Panc1 (cell line): Measurements from ENCODE around the gene TERT. TPM values are rescaled to one million over a fixed set of nuclear protein-coding genes. Genes with fewer than 3 reads are reported as not detected.

ENCODE experiments used
- ATAC-seq: fragments of 200-7000 bp; cut with Tn5 transposase; 2 replicates; pipeline ENCODE4 v1.9.1; 2020; ENCODE audit warnings: mild to moderate bottlenecking, moderate library complexity
- Bru-seq: library from RNA; stranded (reverse); fragments of 400-500 nt; gene quantifications from one replicate; lab custom pipeline; 2021; lab: Mats Ljungman, UMichigan
- BruChase-seq, 2 experiments: library from RNA; stranded (reverse); fragments of 400-500 nt; gene quantifications; one replicate each; lab custom pipeline; 2021; lab: Mats Ljungman, UMichigan
- BruUV-seq: library from RNA; stranded (reverse); fragments of 400-500 nt; replicated peaks from 2 replicates; lab custom pipeline; 2021; lab: Mats Ljungman, UMichigan
- CTCF ChIA-PET: fragments of 300-600 bp; sonication (Branson Sonifier 250); formaldehyde crosslinking; loops from one replicate; lab custom pipeline; 2022; ENCODE audit warnings: antibody characterized with exemption; lab: Charles Lee
- POLR2A ChIA-PET: fragments of 300-600 bp; sonication (Branson Sonifier 250); formaldehyde crosslinking; loops from one replicate; lab custom pipeline; 2022; ENCODE audit warnings: antibody characterized with exemption; lab: Charles Lee
- DNase-seq: peaks from one replicate; pipeline ENCODE4 v3.0.0-alpha.2; 2010; ENCODE audit warnings: low read depth, low spot score
- H3K27ac ChIP-seq: 2 replicates; pipeline ENCODE4 v1.5.1; 2011; ENCODE audit warnings: mild to moderate bottlenecking, low read length, inconsistent platforms
- H3K27me3 ChIP-seq: fragments of 200-500 bp; sonication (Bioruptor generic); 2 replicates; pipeline ENCODE4 v1.6.0; 2014; ENCODE audit warnings: low read length, inconsistent platforms; ENCODE audit not compliant: control insufficient read depth, insufficient read depth
- H3K36me3 ChIP-seq: fragments of 200-500 bp; sonication (Bioruptor generic); 2 replicates; pipeline ENCODE4 v1.5.1; 2014; ENCODE audit warnings: inconsistent platforms, mild to moderate bottlenecking, low read length, moderate library complexity; ENCODE audit not compliant: control insufficient read depth, insufficient read depth
- H3K4me1 ChIP-seq: 2 replicates; pipeline ENCODE4 v1.5.1; 2011; ENCODE audit warnings: inconsistent platforms, mild to moderate bottlenecking, low read length, moderate library complexity; ENCODE audit not compliant: control insufficient read depth, insufficient read depth
- H3K4me3 ChIP-seq, 2 experiments: 2 replicates each; pipeline ENCODE4 v1.5.1; 2011 to 2012; ENCODE audit warnings: low read depth in 2 of 2, low read length in 2 of 2, mild to moderate bottlenecking in 2 of 2, inconsistent platforms in 1 of 2, moderate library complexity in 1 of 2
- H3K9me3 ChIP-seq: fragments of 200-500 bp; sonication (Bioruptor generic); 2 replicates; pipeline ENCODE4 v1.5.1; 2014; ENCODE audit warnings: low read depth, mild to moderate bottlenecking, inconsistent platforms, low read length, moderate library complexity; ENCODE audit not compliant: control insufficient read depth, insufficient read depth
- CTCF ChIP-seq: fragments of 450-650 bp; IDR thresholded peaks from 2 replicates; pipeline ENCODE4 v1.5.1; 2017; ENCODE audit warnings: mild to moderate bottlenecking
- POLR2AphosphoS5 ChIP-seq: IDR thresholded peaks from 2 replicates; pipeline ENCODE4 v1.6.1; 2012; ENCODE audit warnings: mild to moderate bottlenecking, low read depth, low read length, moderate library complexity
- REST ChIP-seq, 2 experiments: IDR thresholded peaks; 2 replicates each; pipeline ENCODE4 v1.6.1; 2011 to 2012; ENCODE audit warnings: low read depth in 2 of 2, control low read depth in 1 of 2, low read length in 1 of 2, mild to moderate bottlenecking in 1 of 2, moderate library complexity in 1 of 2; ENCODE audit not compliant: insufficient read depth in 1 of 2
- SIN3A ChIP-seq: IDR thresholded peaks from 2 replicates; pipeline ENCODE4 v1.6.1; 2012; ENCODE audit warnings: low read depth, mild to moderate bottlenecking, low read length, moderate library complexity, borderline replicate concordance; ENCODE audit not compliant: insufficient read depth
- TCF7L2 ChIP-seq: IDR thresholded peaks from 2 replicates; pipeline ENCODE4 v1.6.1; 2011; ENCODE audit warnings: mild to moderate bottlenecking, low read depth, low read length, inconsistent platforms
- in situ Hi-C: cut with HindIII; loops from 2 replicates; pipeline ENCODE4 v1.10.0; 2016; ENCODE audit warnings: low sequenced_read_pairs, low pct_unique_long_range_greater_than_20kb
- intact Hi-C: fragments of 100-400 bp; cut with micrococcal nuclease; formaldehyde crosslinking; loops from one replicate; pipeline ENCODE4 v1.10.0; 2022; ENCODE audit not compliant: unreplicated experiment
- long read RNA-seq: library from polyadenylated mRNA; unstranded; transcript quantifications from one replicate; pipeline ENCODE4 v2.0.0, GENCODE V29; 2021; ENCODE audit not compliant: unreplicated experiment
- polyA plus RNA-seq: library from polyadenylated mRNA; unstranded; fragments of >200 nt; gene quantifications from one replicate; pipeline ENCODE4 v1.2.1, GENCODE V29; 2012; ENCODE audit warnings: missing spikeins; ENCODE audit not compliant: insufficient read length
- total RNA-seq: library from RNA; stranded (reverse); gene quantifications from one replicate; pipeline ENCODE4 v1.2.1, GENCODE V29; 2021; ENCODE audit not compliant: unreplicated experiment

The TERT gene
- 8.9 TPM for total RNA-seq
- polyA plus RNA-seq: 3.7 TPM
- percentile 42 among the genes with signal in this experiment for Bru-seq, nascent RNA
- BruChase-seq, experiment 1, labeled RNA remaining after a 2-hour chase: percentile 51 among the genes with signal in this experiment
- percentile 51 among the genes with signal in this experiment for BruChase-seq, experiment 2, labeled RNA remaining after a 6-hour chase
- long read RNA-seq, partial matches to known transcripts: 5 of 10 reads
- long read RNA-seq, other reads (novel, unspliced or antisense): 5 of 10 reads

DNA sequence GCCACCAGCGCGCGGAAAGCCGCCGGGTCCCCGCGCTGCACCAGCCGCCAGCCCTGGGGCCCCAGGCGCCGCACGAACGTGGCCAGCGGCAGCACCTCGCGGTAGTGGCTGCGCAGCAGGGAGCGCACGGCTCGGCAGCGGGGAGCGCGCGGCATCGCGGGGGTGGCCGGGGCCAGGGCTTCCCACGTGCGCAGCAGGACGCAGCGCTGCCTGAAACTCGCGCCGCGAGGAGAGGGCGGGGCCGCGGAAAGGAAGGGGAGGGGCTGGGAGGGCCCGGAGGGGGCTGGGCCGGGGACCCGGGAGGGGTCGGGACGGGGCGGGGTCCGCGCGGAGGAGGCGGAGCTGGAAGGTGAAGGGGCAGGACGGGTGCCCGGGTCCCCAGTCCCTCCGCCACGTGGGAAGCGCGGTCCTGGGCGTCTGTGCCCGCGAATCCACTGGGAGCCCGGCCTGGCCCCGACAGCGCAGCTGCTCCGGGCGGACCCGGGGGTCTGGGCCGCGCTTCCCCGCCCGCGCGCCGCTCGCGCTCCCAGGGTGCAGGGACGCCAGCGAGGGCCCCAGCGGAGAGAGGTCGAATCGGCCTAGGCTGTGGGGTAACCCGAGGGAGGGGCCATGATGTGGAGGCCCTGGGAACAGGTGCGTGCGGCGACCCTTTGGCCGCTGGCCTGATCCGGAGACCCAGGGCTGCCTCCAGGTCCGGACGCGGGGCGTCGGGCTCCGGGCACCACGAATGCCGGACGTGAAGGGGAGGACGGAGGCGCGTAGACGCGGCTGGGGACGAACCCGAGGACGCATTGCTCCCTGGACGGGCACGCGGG lies at the start of gene TERT:
Gene TERT (minus strand): TSS at position 234 of the 815 bp plus-strand sequence. CDS start 79 bp downstream, at position 155.
- Histone ChIP-seq H3K36me3 (no peaks in the 10 kb centered on the region), H3K4me3 (peak within 1 kb of the TSS; percentile 44 to 47), H3K27me3 (no peaks in the 10 kb centered on the region), H3K9me3 (no peaks in the 10 kb centered on the region), H3K27ac (no peak within 1 kb of the TSS), H3K4me1 (no peaks in the 10 kb centered on the region; the same call in 1 of the 2 replicates)
- ChIA-PET POLR2A (no interaction called here), CTCF (interaction anchor here (0.6 kb wide), 1 partner anchor 348 kb away, joined by 3 read pairs; no protein-coding TSS in a partner anchor)
- intact Hi-C loops: loop anchor here (2.0 kb wide), 1 partner anchor 28 kb away; no protein-coding TSS in a partner anchor
- in situ Hi-C loops: no loop called here
- peak; percentile 79 for ATAC-seq
- peak; percentile 54; the same call in 1 of the 2 replicates for TF ChIP-seq SIN3A
- TF ChIP-seq REST (IDR thresholded peaks at IDR 0.05; ENCODE audit: insufficient read depth in 1 of 2, low read depth in 2 of 2, low read length in 1 of 2): no peak
- no peak for DNase-seq
- no TSS peak for BruUV-seq

DNA sequence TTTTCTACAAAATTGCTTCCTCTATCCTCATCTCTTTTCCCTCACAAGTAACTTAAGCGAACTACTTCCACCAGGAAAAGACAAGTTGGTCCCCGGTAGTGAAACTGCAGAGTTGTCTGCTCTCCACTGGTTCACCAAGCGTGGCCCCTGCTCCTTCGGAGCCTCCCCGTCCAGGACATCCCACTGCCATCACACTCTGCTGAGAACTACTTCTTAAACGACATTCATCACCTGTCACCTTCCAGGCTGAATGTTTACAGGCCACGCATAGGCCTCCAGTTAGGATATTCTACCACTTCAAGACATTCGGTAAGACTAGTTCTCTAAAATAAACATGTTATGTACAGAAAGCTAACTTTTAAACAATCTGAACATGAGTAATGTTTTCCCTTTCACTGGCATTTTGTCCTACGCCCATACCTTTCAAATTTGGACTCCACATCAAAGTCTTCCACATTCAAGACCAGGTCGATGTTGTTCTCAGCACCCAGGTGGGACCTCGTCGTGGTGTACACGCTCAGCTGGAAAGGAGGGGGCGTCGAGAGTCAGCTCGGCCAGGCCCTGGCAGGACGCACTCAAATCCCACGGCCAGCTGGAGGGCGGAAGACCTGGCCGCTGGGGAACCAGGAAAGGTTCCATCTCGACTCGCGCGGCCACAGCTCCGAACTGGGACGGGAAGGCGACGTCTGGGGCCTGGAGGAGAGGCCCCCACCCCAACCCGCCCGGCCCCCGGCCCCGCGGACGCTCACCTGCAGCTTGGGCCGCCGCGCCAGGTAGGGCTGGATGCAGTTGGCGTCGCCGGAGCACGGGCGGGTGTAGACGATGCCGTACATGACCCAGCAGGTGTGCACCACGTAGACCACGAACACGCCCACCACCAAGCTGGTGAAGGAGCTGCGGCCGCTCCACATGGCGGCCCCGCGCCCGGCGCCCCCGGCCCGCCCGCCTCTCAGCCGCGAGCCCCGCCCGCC lies 49.3 kb upstream of the TERT start:
- ChIA-PET POLR2A (interaction anchor here (0.6 kb wide), 1 partner anchor 16 kb away, joined by 5 read pairs; no protein-coding TSS in a partner anchor), CTCF (no interaction called here)
- no peak for TF ChIP-seq TCF7L2
- no peak for TF ChIP-seq POLR2AphosphoS5
- TF ChIP-seq SIN3A: no peak
- no peak for TF ChIP-seq REST (IDR thresholded peaks at IDR 0.05; ENCODE audit: insufficient read depth in 1 of 2, low read depth in 2 of 2, low read length in 1 of 2)
- no peak for TF ChIP-seq CTCF
- intact Hi-C loops (no loop called here), in situ Hi-C loops (no loop called here)
- Histone ChIP-seq H3K4me3 (peak overlapping the region; percentile 96 to 98), H3K4me1 (peaks cover 16% of the 10 kb centered on the region), H3K36me3 (peaks cover 23% of the 10 kb centered on the region), H3K27me3 (no peaks in the 10 kb centered on the region), H3K27ac (peak overlapping the region; percentile 94), H3K9me3 (no peaks in the 10 kb centered on the region)
- DNase-seq (no peak), ATAC-seq (peak; percentile 49)
- BruUV-seq: TSS peak; percentile 82
